Activated T-helper 1 cell treated with anti-CD3 and anti-CD28 coated beads, Interleukin-2, amount 50 U/mL, for 16 hours (primary cell): ENCODE data around the gene KRT84.

Source experiments
- DNase-seq, 2 donors: peaks; one replicate each; pipeline ENCODE4 v3.0.0-alpha.2; 2020; ENCODE audit warnings: low read depth in 1 of 2, low spot score in 1 of 2

The KRT84 gene

DNA sequence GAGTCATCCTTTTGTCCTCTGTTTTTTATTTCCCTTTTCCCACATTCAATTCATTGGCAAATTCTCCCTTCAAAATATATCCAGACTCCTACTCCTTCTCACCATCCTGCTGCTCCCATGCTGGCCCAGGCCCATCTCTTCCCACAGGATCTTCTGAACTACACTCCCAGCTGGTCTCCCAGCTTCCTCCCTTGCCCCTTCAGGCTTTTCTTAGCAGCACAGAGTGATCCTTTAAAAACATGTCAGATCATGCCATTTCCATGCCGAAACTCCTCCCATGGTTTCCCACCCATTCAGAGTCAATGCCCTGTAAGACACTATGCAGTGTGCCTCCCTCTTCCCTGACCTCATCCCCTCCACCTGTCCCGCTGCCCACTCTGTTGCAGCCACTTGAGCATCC, 2.4 kb upstream of the KRT84 start:
- no peak for DNase-seq

- no peak for DNase-seq
Observed at GRCh38 chr12:52383331-52383730, 2.1 kb downstream of the KRT84 start.

- DNase-seq = no peak
Observed at GRCh38 chr12:52382854-52383253, 2.6 kb downstream of the KRT84 start.

DNA sequence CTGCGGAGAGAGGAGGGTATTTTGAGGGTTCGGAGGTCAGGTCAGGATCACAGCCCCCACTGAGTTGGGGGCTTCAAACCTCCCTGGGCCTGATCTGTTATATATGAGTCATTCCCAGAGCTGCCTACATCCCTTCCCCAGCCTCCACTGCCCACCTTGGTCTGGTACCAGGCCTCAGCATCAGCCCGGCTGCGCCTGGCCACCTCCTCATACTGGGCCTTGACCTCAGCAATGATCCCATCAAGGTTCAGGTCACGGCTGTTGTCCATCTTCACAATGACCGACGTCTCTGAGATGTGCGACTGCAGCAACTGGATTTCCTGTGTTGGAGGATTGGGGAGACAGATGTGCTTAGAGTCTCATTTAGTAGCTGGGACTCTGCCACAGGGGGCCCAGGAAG, 4.2 kb downstream of the KRT84 start:
- no peak for DNase-seq

- DNase-seq = no peak
Observed at GRCh38 chr12:52380271-52380694, 5.2 kb downstream of the KRT84 start.

GRCh38 chr12:52379536-52379935, 5.9 kb downstream of the KRT84 start:
- DNase-seq = no peak

DNA sequence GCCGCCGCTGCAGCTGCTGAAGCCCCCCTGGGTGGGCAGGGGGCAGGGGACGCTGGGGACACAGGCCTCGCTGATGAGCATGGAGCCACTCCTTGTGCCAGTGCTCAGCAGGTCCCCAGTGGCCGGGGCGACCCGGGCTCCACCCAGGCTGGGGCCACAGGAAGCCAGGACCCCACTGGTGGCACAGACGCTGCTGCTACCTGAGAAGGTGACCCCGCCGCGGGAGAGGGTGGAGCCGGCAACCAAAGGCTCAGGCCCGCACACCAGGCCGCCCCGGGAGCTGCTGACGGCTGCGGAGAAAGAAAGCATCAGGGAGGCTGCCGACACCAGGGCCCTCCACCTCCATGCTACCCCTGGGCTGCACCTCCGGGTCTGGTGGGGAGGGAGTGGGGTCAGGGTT, 7.4 kb downstream of the KRT84 start:
- DNase-seq = no peak

DNA sequence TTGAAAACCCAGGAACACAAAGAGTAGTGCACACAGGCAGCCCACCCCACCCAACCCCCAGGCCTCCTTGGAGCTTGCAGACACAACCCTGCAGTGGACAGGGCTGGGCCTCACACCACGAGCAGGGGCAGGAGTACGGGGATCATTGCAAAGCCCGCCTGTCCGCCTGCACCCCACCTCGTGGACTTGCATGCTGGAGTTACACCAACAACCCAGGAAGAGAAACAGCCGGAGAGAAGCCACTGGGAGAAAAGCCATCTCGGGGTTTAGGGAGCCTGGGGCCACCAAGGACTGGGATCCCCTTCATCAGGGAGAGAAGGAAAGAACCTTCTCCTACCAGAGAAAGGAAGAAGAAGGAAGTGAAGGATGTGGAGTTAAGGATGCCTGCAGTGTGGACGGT, 8.2 kb downstream of the KRT84 start:
- DNase-seq = no peak

- DNase-seq = no peak
Observed at GRCh38 chr12:52372216-52373154, 13.0 kb downstream of the KRT84 start.

DNA sequence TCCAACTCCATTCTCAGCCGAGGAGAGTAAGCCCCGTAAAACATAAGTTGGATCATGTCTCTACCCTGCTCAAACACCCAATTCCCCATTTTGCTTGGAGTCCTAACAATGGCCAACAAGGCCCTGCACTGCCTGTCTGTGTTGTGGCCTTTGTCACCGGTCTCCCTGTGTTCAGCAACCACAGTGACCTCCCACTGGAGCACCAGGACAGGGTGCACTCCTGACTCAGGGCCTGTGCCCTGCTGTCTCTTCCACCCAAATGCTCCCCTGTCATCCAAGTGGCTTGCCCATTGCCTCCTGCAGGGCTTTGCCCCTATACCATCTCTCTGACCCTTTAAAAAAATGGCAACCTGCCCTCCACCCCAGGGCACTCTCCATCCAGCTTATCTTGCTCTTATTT, 13.7 kb downstream of the KRT84 start:
- no peak for DNase-seq

DNA sequence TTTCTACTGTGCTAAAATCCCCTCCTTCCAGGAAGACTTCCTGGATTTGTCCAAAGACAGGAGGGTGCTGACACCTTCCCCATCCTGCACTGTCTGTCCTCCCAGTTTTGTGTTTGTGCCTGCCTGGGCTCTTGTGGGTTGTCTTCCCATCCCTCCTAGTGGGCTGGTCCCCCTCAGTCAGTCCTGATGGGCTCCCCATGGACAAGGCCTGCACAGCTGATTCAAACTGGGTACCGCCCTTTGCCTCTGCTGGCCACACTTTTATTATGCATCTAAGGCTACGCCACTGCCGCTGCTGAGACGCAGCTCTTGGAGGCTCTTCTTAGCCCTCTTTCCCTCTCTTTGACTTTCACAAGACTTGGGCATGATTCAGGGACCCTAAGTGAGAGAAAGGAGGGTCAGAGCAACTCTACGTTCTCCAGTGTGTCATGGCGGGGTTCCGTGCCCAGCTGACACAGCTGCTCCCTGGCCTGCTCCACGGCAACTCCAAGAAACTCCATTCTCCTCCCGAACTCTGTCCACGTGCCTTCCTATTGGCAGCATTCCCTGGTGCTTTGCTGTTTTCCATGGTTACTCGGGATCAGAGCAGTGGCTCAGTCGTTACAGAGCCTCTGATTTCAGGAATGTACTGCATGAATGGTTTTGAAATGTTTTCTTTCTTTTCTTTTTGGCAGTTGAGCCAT, 14.4 kb downstream of the KRT84 start:
- DNase-seq = no peak

DNA sequence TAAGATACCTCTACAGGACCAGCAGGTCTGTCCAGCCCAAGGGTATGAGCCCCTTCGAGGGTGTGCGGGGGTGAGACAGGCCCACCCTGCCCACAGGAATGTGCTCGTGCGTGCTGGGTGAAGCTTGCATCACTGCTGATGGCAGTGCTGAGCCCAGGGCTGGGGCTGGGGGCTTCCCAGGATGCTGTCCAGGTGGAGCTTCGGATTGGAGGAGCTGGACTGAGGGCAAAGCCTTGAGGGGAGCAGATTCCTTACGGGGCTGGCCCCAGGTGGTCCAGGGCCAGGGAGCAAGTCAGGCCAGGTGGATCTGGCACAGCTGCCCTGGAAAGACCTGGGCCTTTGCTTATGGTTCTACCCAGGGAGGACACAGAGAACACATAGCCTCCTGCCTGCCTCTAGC, 15.6 kb downstream of the KRT84 start:
- no peak for DNase-seq

DNA sequence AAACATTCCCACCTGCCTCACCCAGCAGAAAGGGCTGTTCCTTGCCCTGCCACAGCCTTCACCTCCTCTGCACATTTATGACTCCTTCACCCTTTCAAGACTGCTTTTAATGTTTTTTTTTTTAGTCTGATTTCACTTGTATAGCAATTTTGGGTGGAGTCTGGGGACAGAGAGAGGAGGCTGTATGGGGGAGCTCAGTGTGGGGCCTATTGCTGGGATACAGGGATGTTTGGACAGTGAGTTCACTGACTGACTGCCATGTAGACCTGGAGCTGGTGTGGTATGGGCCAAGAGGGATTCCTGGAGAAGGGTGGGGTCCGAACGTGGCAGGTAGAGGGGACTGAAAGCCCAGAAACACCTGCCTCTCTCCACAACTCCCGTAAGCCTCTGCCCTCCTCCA, 16.2 kb downstream of the KRT84 start:
- no peak for DNase-seq

GRCh38 chr12:52368508-52368907, 16.9 kb downstream of the KRT84 start:
- no peak for DNase-seq

GRCh38 chr12:52367876-52368275, 17.6 kb downstream of the KRT84 start:
- no peak for DNase-seq

- DNase-seq = no peak
Observed at GRCh38 chr12:52366738-52367485, 18.5 kb downstream of the KRT84 start, which contains the start of gene KRT85. Gene KRT85, minus strand, starts transcription at chr12:52367481. Its CDS starts 76 bp downstream, at chr12:52367405.

DNA sequence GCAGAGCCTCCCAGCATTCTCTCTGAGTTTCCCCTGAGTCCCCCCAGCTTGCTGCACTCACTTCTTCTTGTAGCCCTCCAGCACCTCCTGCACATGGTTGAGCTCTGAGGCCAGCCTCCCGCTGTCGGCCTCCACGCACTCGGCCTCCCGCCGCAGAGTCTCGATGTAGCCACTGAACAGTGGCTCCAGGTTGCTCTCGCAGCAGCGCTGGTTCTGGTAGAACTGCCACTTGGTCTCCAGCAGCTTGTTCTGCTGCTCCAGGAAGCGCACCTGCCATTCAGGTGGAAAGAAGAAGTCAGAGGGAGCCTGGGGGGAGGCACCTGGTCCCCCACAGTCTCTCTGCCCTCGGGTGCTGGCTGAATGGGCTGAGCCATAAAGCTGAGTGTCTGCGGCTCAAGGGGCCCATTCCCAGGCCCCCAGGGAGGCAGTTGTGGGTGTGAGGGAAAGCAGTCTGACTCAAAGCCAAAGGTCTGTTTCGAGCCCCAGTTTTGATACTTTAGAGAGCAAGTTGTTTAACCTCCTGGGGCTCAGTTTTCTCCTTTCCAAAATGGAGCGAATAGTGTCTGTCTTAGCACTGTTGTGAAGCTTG, 20.5 kb downstream of the KRT84 start:
- no peak for DNase-seq

DNA sequence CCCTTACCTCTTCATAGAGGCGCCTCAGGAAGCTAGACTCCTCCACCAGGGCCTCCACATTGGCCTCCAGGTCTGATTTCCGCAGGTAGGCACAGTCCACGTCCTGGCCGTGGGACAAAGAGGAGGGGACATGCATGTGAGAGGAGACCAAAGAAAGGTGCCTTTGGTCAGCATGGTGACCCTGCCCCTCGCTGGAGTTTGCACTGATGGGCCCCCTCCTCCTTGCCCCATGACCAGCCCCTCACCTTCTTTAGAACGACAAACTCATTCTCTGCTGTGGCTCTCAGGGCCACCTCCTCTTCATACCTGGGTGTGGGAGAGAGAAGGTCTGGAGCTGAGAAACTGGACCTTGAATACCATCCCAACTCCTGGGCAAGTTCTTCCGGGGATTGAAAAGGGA, 21.4 kb downstream of the KRT84 start:
- no peak for DNase-seq

DNA sequence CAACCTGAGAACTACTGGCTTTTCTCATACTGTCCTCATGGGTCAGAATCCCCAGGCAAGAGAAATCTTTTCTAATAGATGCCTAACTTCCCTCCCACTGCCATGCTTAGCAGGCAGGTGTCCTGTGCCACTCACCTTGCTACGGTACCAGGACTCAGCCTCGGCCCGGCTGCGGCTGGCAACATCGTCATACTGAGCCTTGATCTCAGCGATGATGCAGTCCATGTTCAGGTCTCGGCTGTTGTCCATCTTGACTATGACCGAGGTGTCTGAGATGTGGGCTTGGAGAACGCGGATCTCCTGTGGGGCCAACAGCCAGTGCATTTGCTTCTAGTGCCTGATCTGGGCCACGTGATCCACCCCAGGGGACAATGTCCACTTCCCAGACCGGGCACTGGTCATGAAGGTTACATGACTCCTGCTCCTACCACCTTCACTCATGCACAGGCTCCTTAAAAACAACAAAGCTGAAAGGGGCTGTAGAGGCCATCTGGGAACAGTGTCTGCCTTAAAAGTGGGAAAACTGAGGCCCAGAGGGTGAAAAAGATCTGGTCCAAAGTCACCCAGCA, 22.3 kb downstream of the KRT84 start:
- no peak for DNase-seq

GRCh38 chr12:52362118-52362726, 23.2 kb downstream of the KRT84 start:
- no peak for DNase-seq

DNA sequence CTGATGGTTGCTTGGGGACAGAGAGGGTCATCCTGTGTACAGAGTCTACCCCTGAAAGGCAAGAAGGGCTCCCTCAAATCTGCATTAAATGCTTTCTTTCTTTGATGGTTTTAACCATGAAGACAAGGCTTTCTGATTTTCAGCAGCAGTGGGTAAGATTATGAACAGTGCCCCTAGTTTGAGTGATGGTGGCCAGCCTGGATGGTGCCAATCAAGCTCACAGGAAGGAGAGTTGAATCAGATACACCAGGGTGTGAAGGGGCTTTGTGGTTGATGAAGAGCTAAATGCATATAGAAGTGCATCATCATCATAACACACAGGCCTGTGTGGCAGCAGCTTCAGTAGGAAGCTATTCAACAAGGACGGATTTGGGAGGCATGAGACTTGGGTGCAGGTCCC, 23.9 kb downstream of the KRT84 start:
- DNase-seq = no peak
